Measurements from ENCODE around the gene PIGBOS1.

DNA sequence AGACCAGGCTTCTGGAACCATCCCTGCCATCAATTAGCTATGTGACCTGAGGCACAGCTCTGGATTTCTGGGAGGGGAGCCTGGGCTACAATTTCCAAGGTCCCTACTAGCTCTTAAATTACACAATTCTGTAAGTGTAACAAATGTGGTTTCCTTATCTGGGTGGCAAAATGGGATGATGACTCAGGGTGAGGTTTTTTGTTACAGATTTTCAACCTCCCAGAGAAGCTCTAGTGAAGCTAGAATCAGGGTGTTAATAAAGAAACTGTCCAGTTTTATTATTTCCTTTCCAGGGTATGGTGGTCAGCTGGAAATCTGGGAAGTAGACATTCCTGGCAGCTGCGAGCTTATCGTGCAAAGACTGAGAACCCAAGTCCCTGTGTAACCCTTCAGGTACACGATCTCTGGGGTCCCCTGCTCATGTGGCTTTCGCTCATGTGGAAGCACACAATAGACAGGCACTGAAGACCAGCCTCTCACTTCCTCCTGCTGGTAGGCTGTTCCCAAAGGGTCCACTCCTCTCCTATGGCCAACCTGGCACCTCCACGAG lies 36.6 kb downstream of the PIGBOS1 start:
- no peak for TF ChIP-seq CTCF (IDR thresholded peaks at IDR 0.05; ENCODE audit: insufficient read depth, low read depth, low read length)
- no peak for TF ChIP-seq EZH2 (IDR thresholded peaks at IDR 0.05; ENCODE audit: insufficient read depth, low read length)

Data from astrocyte (in vitro differentiated cells and primary cell).